HEK293T (cell line): ENCODE data around the gene TBC1D1.

Experiments
- CTCF ChIA-PET: fragments of 350-600 bp; formaldehyde crosslinking; extraction: SDS; loops from one replicate; lab custom pipeline; 2021; ENCODE audit warnings: antibody characterized with exemption, inconsistent platforms; lab: Yijun Ruan, JAX
- POLR2A ChIA-PET: fragments of 350-600 bp; formaldehyde crosslinking; extraction: SDS; loops from one replicate; lab custom pipeline; 2020; ENCODE audit warnings: antibody characterized with exemption, inconsistent platforms; lab: Yijun Ruan, JAX
- DNase-seq: peaks from one replicate; pipeline ENCODE4 v3.0.0; 2012; ENCODE audit warnings: mixed read lengths; ENCODE audit errors: extremely low spot score
- ARNT ChIP-seq: fragments of 450-650 bp; IDR thresholded peaks from 2 replicates; pipeline ENCODE4 v1.6.1; 2017; ENCODE audit warnings: mild to moderate bottlenecking
- BHLHE40 ChIP-seq: fragments of 450-650 bp; IDR thresholded peaks from 2 replicates; pipeline ENCODE4 v1.6.1; 2016; ENCODE audit warnings: mild to moderate bottlenecking, moderate library complexity, borderline replicate concordance
- CTBP1 ChIP-seq: fragments of 450-650 bp; IDR thresholded peaks from 2 replicates; pipeline ENCODE4 v1.6.1; 2016; ENCODE audit warnings: borderline replicate concordance
- ELF4 ChIP-seq: fragments of 450-650 bp; IDR thresholded peaks from 2 replicates; pipeline ENCODE4 v1.6.1; 2017; ENCODE audit warnings: antibody characterized with exemption
- FOXA1 ChIP-seq: fragments of 450-650 bp; IDR thresholded peaks from 2 replicates; pipeline ENCODE4 v1.6.1; 2016; ENCODE audit warnings: mild to moderate bottlenecking
- FOXK2 ChIP-seq: fragments of 450-650 bp; IDR thresholded peaks from 2 replicates; pipeline ENCODE4 v1.6.1; 2016; ENCODE audit warnings: mild to moderate bottlenecking
- FOXM1 ChIP-seq: fragments of 450-650 bp; IDR thresholded peaks from 2 replicates; pipeline ENCODE4 v1.6.1; 2017; ENCODE audit warnings: mild to moderate bottlenecking, borderline replicate concordance
- HDGF ChIP-seq: fragments of 450-650 bp; IDR thresholded peaks from 2 replicates; pipeline ENCODE4 v1.6.1; 2017; ENCODE audit warnings: antibody characterized with exemption, borderline replicate concordance
- L3MBTL2 ChIP-seq: fragments of 450-650 bp; conservative IDR thresholded peaks from 2 replicates; pipeline ENCODE4 v1.6.1; 2016; ENCODE audit warnings: mild to moderate bottlenecking
- LEF1 ChIP-seq: fragments of 450-650 bp; IDR thresholded peaks from 2 replicates; pipeline ENCODE4 v1.6.1; 2017; ENCODE audit warnings: mild to moderate bottlenecking, borderline replicate concordance
- NFRKB ChIP-seq: fragments of 450-650 bp; IDR thresholded peaks from 2 replicates; pipeline ENCODE4 v1.6.1; 2016; ENCODE audit warnings: mild to moderate bottlenecking, moderate library complexity
- PKNOX1 ChIP-seq: fragments of 450-650 bp; IDR thresholded peaks from 2 replicates; pipeline ENCODE4 v1.6.1; 2016
- SP1 ChIP-seq: fragments of 450-650 bp; IDR thresholded peaks from 2 replicates; pipeline ENCODE4 v1.6.1; 2017
- SUZ12 ChIP-seq: fragments of 450-650 bp; IDR thresholded peaks from 2 replicates; pipeline ENCODE4 v1.6.1; 2016; ENCODE audit warnings: mild to moderate bottlenecking
- TARDBP ChIP-seq: fragments of 450-650 bp; IDR thresholded peaks from 2 replicates; pipeline ENCODE4 v1.6.1; 2016
- ZNF384 ChIP-seq: fragments of 450-650 bp; IDR thresholded peaks from 2 replicates; pipeline ENCODE4 v1.6.1; 2016

TBC1D1 gene

GRCh38 chr4:37956941-37957340 is 66.1 kb downstream of the TBC1D1 start:
- no peak for DNase-seq
- ChIA-PET POLR2A (no interaction called here), CTCF (no interaction called here)
- TF ChIP-seq TARDBP (no peak), ZNF384 (no peak), NFRKB (no peak), HDGF (no peak), ELF4 (no peak), FOXA1 (no peak), CTBP1 (no peak), FOXM1 (no peak), PKNOX1 (no peak), ARNT (no peak), SP1 (no peak), BHLHE40 (no peak), SUZ12 (no peak), FOXK2 (no peak), L3MBTL2 (no peak), LEF1 (no peak)

- TF ChIP-seq ZNF384, result no peak
- TF ChIP-seq TARDBP, result no peak
- TF ChIP-seq BHLHE40, result no peak
- TF ChIP-seq HDGF, result no peak
- TF ChIP-seq FOXK2, result no peak
- no peak for TF ChIP-seq FOXA1
- TF ChIP-seq NFRKB, result no peak
- no peak for TF ChIP-seq SUZ12
- TF ChIP-seq CTBP1, result no peak
- no peak for TF ChIP-seq LEF1
- no peak for TF ChIP-seq ARNT
- no peak for TF ChIP-seq ELF4
- no peak for TF ChIP-seq SP1
- TF ChIP-seq L3MBTL2, result no peak
- POLR2A ChIA-PET, result no interaction called here
- no peak for DNase-seq
- CTCF ChIA-PET, result no interaction called here
Measured at GRCh38 chr4:37958932-37959331, 68.0 kb downstream of the TBC1D1 start.

- no peak for TF ChIP-seq PKNOX1
- TF ChIP-seq SP1, result no peak
- no peak for TF ChIP-seq CTBP1
- TF ChIP-seq SUZ12, result no peak
- no peak for TF ChIP-seq L3MBTL2
- no peak for TF ChIP-seq HDGF
- TF ChIP-seq FOXA1, result no peak
- no peak for TF ChIP-seq ELF4
- TF ChIP-seq FOXK2, result no peak
- TF ChIP-seq FOXM1, result no peak
- POLR2A ChIA-PET, result no interaction called here
- CTCF ChIA-PET, result no interaction called here
- DNase-seq, result no peak
Measured at GRCh38 chr4:37960098-37960497, 69.2 kb downstream of the TBC1D1 start, which contains the start of gene PTTG2. Gene PTTG2, plus strand, starts transcription at chr4:37960398. Its CDS starts 37 bp downstream, at chr4:37960435.

GRCh38 chr4:37960679-37961450 is 70.0 kb downstream of the TBC1D1 start:
- POLR2A ChIA-PET, result no interaction called here
- no peak for TF ChIP-seq CTBP1
- no peak for TF ChIP-seq ELF4
- no peak for TF ChIP-seq FOXK2
- TF ChIP-seq FOXA1, result no peak
- CTCF ChIA-PET, result no interaction called here
- DNase-seq, result no peak

GRCh38 chr4:37964734-37965457 is 74.0 kb downstream of the TBC1D1 start:
- POLR2A ChIA-PET, result no interaction called here
- TF ChIP-seq FOXM1 (no peak), BHLHE40 (no peak), ARNT (no peak), L3MBTL2 (no peak), ZNF384 (no peak), ELF4 (no peak)
- no peak for DNase-seq
- CTCF ChIA-PET, result no interaction called here

- TF ChIP-seq ELF4 (no peak), ARNT (no peak), BHLHE40 (no peak), LEF1 (no peak), CTBP1 (no peak), SP1 (no peak), HDGF (no peak), PKNOX1 (no peak), ZNF384 (no peak)
- ChIA-PET CTCF (no interaction called here), POLR2A (no interaction called here)
- no peak for DNase-seq
Measured at GRCh38 chr4:37966044-37966443, 75.2 kb downstream of the TBC1D1 start.
